Measurements from ENCODE around the gene C3orf18.

DNA sequence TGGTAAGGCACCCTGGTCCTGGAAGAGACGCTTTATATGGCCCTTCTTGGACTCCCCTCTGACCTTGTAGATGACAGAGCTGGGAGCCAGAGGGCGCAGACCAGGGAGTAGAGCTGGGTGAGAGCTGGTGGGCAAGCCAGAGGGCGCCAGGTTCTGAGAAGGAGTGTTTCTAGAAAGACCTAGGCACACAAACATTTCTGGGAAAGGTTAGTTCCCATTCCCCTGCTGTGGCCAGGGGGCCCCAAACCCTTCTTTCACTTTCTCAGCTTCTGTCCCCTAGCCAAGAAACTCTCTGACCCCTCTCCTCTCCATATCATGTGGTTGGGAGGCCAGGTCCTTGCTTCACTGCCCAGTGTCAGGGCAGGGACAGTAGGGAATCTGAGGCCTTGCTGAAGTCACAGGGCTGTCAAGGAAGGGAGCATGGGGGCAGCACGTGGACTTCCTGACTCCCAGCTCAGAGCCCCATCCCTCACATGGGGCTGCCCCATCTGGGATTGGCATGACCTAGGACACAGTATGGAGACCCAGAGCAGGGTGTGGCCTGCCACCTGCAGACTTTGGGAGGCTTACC, 5.3 kb upstream of the C3orf18 start:
- TF ChIP-seq CTCF (IDR thresholded peaks at IDR 0.05; ENCODE audit: insufficient read depth, low read length) = no peak
- TF ChIP-seq SPI1 (IDR thresholded peaks at IDR 0.05; ENCODE audit: borderline replicate concordance, low read depth) = no peak
- no peak for TF ChIP-seq POLR2AphosphoS5 (IDR thresholded peaks at IDR 0.05; ENCODE audit: low read depth)
- no peak for TF ChIP-seq REST (IDR thresholded peaks at IDR 0.05; ENCODE audit: insufficient replicate concordance, low read depth)
- no peak for TF ChIP-seq GABPA (IDR thresholded peaks at IDR 0.05; ENCODE audit: low read depth)

Data from HL-60 (cell line).